SK-N-SH (cell line): ENCODE data around the gene CHL1. TPM values are rescaled to one million over a fixed set of nuclear protein-coding genes. Genes with fewer than 3 reads are reported as not detected.
A peak's percentile ranks its signal among the peaks of the same experiment; 100 is the strongest.

Experiments used
- CTCF ChIA-PET: fragments of 300-600, 350-600 bp; formaldehyde crosslinking; extraction: SDS; loops from one replicate; lab custom pipeline; 2021; lab: Yijun Ruan, JAX
- POLR2A ChIA-PET: fragments of 350-600 bp; sonication (Branson Sonifier 250); formaldehyde crosslinking; extraction: SDS; loops from one replicate; lab custom pipeline; 2020; ENCODE audit warnings: antibody characterized with exemption, inconsistent platforms; lab: Yijun Ruan, JAX
- DNase-seq: peaks from one replicate; pipeline ENCODE4 v3.0.0; 2012
- H2AFZ ChIP-seq: fragments of 200-600 bp; sonication (generic); 2 replicates; pipeline ENCODE4 v1.8.1; 2016; ENCODE audit warnings: antibody characterized with exemption, mild to moderate bottlenecking, low read depth
- H3F3A ChIP-seq: fragments of 200-600 bp; sonication (generic); replicated peaks from 2 replicates; pipeline ENCODE3; 2016; ENCODE audit warnings: antibody characterized with exemption, mild to moderate bottlenecking; ENCODE audit not compliant: insufficient read depth
- H3K27ac ChIP-seq, 2 experiments: fragments of 200-500 bp in 1 of 2; fragments of 200-600 bp in 1 of 2; sonication (Bioruptor generic) in 1 of 2; sonication (generic), shearing (Covaris generic) in 1 of 2; 2 replicates each; pipeline versions ENCODE4 v1.5.1 to v1.6.1; 2014 to 2016; ENCODE audit warnings: low read depth in 2 of 2, inconsistent platforms in 1 of 2, low read length in 1 of 2, mild to moderate bottlenecking in 1 of 2, mixed read lengths in 1 of 2
- H3K27me3 ChIP-seq: fragments of 200-600 bp; sonication (generic), shearing (Covaris generic); 2 replicates; pipeline ENCODE4 v1.6.1; 2016; ENCODE audit warnings: mixed run types; ENCODE audit not compliant: insufficient read depth
- H3K36me3 ChIP-seq, 2 experiments: fragments of 200-500 bp in 1 of 2; fragments of 200-600 bp in 1 of 2; sonication (Bioruptor generic) in 1 of 2; sonication (generic) in 1 of 2; replicated peaks in 1 of 2; 2 replicates each; pipeline versions ENCODE3 to v1.5.1; 2014 to 2016; ENCODE audit warnings: low read length in 1 of 2, mild to moderate bottlenecking in 1 of 2; ENCODE audit not compliant: insufficient read depth in 2 of 2, control insufficient read depth in 1 of 2
- H3K4me1 ChIP-seq, 2 experiments: fragments of 200-500 bp in 1 of 2; fragments of 200-600 bp in 1 of 2; sonication (Bioruptor generic) in 1 of 2; sonication (generic), shearing (Covaris generic) in 1 of 2; 2 replicates each; pipeline versions ENCODE4 v1.5.1 to v1.6.1; 2014 to 2016; ENCODE audit warnings: low read depth in 1 of 2, low read length in 1 of 2, mixed run types in 1 of 2; ENCODE audit not compliant: insufficient read depth in 2 of 2, control insufficient read depth in 1 of 2
- H3K4me2 ChIP-seq: fragments of 200-600 bp; sonication (generic), shearing (Covaris generic); 2 replicates; pipeline ENCODE4 v1.6.1; 2017; ENCODE audit warnings: mixed run types
- H3K4me3 ChIP-seq, 2 experiments: fragments of 200-500 bp in 1 of 2; fragments of 200-600 bp in 1 of 2; sonication (Bioruptor generic) in 1 of 2; sonication (generic), shearing (Covaris generic) in 1 of 2; 2 replicates each; pipeline versions ENCODE4 v1.5.1 to v1.8.1; 2014 to 2016; ENCODE audit warnings: low read depth in 2 of 2, inconsistent platforms in 1 of 2, low read length in 1 of 2, mild to moderate bottlenecking in 1 of 2, mixed read lengths in 1 of 2, moderate library complexity in 1 of 2
- H3K79me2 ChIP-seq: fragments of 200-600 bp; sonication (generic); 2 replicates; pipeline ENCODE4 v1.8.1; 2017; ENCODE audit warnings: mild to moderate bottlenecking; ENCODE audit not compliant: insufficient read depth
- H3K9ac ChIP-seq: fragments of 200-600 bp; sonication (generic); 2 replicates; pipeline ENCODE4 v1.6.1; 2017; ENCODE audit warnings: mixed run types
- H3K9me2 ChIP-seq: fragments of 200-600 bp; sonication (generic); 2 replicates; pipeline ENCODE4 v1.6.1; 2017; ENCODE audit warnings: mixed run types
- H3K9me3 ChIP-seq: fragments of 200-600 bp; sonication (generic); 2 replicates; pipeline ENCODE4 v1.6.1; 2017; ENCODE audit warnings: mixed run types, mild to moderate bottlenecking, moderate library complexity
- H4K20me1 ChIP-seq: fragments of 200-600 bp; sonication (generic); 2 replicates; pipeline ENCODE4 v1.6.1; 2017; ENCODE audit warnings: mild to moderate bottlenecking, mixed run types; ENCODE audit not compliant: insufficient read depth
- CHD2 ChIP-seq: fragments of 150-350 bp; IDR thresholded peaks from 2 replicates; pipeline ENCODE4 v1.6.1; 2018; ENCODE audit warnings: low read length; ENCODE audit not compliant: partially characterized antibody
- ELF1 ChIP-seq: IDR thresholded peaks from 2 replicates; pipeline ENCODE4 v1.4.0; 2012
- FOSL2 ChIP-seq: IDR thresholded peaks from 2 replicates; pipeline ENCODE4 v1.4.0; 2012; ENCODE audit warnings: low read depth, mild to moderate bottlenecking, moderate library complexity, borderline replicate concordance
- GABPA ChIP-seq: IDR thresholded peaks from 2 replicates; pipeline ENCODE4 v1.4.0; 2012; ENCODE audit warnings: low read depth, mild to moderate bottlenecking
- GATA2 ChIP-seq: sonication (generic); formaldehyde crosslinking; IDR thresholded peaks from 2 replicates; pipeline ENCODE4 v1.5.0; 2020; ENCODE audit warnings: mild to moderate bottlenecking, missing genetic modification reagents
- NRF1 ChIP-seq: IDR thresholded peaks from 2 replicates; pipeline ENCODE4 v1.6.1; 2012; ENCODE audit warnings: low read depth, mild to moderate bottlenecking, low read length
- POLR2AphosphoS5 ChIP-seq: IDR thresholded peaks from 2 replicates; pipeline ENCODE4 v1.6.1; 2012; ENCODE audit warnings: low read depth, low read length
- RFX5 ChIP-seq: IDR thresholded peaks from 2 replicates; pipeline ENCODE4 v1.6.1; 2012; ENCODE audit warnings: mild to moderate bottlenecking, improper control_type of control experiment, low read length
- RXRA ChIP-seq: IDR thresholded peaks from 2 replicates; pipeline ENCODE4 v1.4.0; 2012; ENCODE audit warnings: low read depth, mild to moderate bottlenecking, borderline replicate concordance
- SIN3A ChIP-seq: IDR thresholded peaks from 2 replicates; pipeline ENCODE4 v1.6.1; 2012; ENCODE audit warnings: low read depth, mild to moderate bottlenecking, low read length, moderate library complexity, borderline replicate concordance
- TCF12 ChIP-seq: IDR thresholded peaks from 2 replicates; pipeline ENCODE4 v1.4.0; 2012
- WGBS: methylation state at CpG from one replicate; pipeline ENCODE4 v1.1.6; 2017; ENCODE audit warnings: low lambda C conversion rate; 5-methylcytosine and 5-hydroxymethylcytosine counted together
- polyA plus RNA-seq, 3 experiments: library from polyadenylated mRNA; depleted of rRNA; stranded (reverse); fragments of >200 nt; gene quantifications; 2 replicates each; pipeline ENCODE4 v1.2.3, GENCODE V29; 2012

The CHL1 gene
- polyA plus RNA-seq, 1 of the 3 experiments (the other 2 are of a cell fraction) = not detected

- 56% methylated on average over 6 of the region's 6 CpGs for WGBS
- TF ChIP-seq GABPA (no peak), TCF12 (no peak), ELF1 (no peak), GATA2 (no peak), POLR2AphosphoS5 (no peak)
- TF ChIP-seq, all 33 proteins: peak for 0
- H3K4me1 ChIP-seq = peaks cover 0 to 9% of the 10 kb centered on the region in 2 experiments; a peak in 1 of 4 replicates
- H3K9me3 ChIP-seq = no peaks in the 10 kb centered on the region
- H3K27me3 ChIP-seq = 0 out of 2 replicates have a peak, but pooled peaks cover 6% of the 10 kb centered on the region
- no peak overlapping the region for H3K4me2 ChIP-seq
- no peaks in the 10 kb centered on the region for H3K9me2 ChIP-seq
- CTCF ChIA-PET = no interaction called here
- POLR2A ChIA-PET = no interaction called here
- peak; percentile 33 for DNase-seq
- H2AFZ ChIP-seq = no peak overlapping the region
- H4K20me1 ChIP-seq = no peaks in the 10 kb centered on the region
- no peak overlapping the region for H3K4me3 ChIP-seq
- no peak overlapping the region for H3K27ac ChIP-seq
- H3K36me3 ChIP-seq = no peaks in the 10 kb centered on the region
- no peaks in the 10 kb centered on the region for H3K79me2 ChIP-seq
- no peak overlapping the region for H3K9ac ChIP-seq
- no peaks in the 10 kb centered on the region for H3F3A ChIP-seq
Measured at GRCh38 chr3:195666-196065, 897 bp upstream of the CHL1 start.

GRCh38 chr3:197149-197827, 725 bp downstream of the CHL1 start:
- Histone ChIP-seq H3K27ac (no peak overlapping the region), H3K4me2 (peak overlapping the region; percentile 28), H3K9ac (no peak overlapping the region), H2AFZ (no peak overlapping the region), H3K9me3 (no peaks in the 10 kb centered on the region), H3F3A (no peaks in the 10 kb centered on the region), H3K4me1 (peaks cover 0 to 9% of the 10 kb centered on the region in 2 experiments; a peak in 1 of 4 replicates), H4K20me1 (no peaks in the 10 kb centered on the region), H3K9me2 (no peaks in the 10 kb centered on the region), H3K79me2 (no peaks in the 10 kb centered on the region), H3K36me3 (no peaks in the 10 kb centered on the region), H3K27me3 (0 out of 2 replicates have a peak, but pooled peaks cover 6% of the 10 kb centered on the region), H3K4me3 (peak overlapping the region in 1 of 2 experiments; percentile 42; a peak in 2 of 4 replicates)
- DNase-seq = peak; percentile 80
- 11% methylated on average over 13 of the region's 56 CpGs for WGBS
- no peak for TF ChIP-seq RFX5
- no peak for TF ChIP-seq GABPA
- TF ChIP-seq FOSL2 = no peak
- no peak for TF ChIP-seq RXRA
- no peak for TF ChIP-seq SIN3A
- ChIA-PET CTCF (interaction anchor here (1.0 to 1.3 kb wide), 2 partner anchors 23 to 129 kb away, joined by 3 read pairs; no protein-coding TSS in a partner anchor), POLR2A (no interaction called here)

GRCh38 chr3:197828-198491, 1.4 kb downstream of the CHL1 start:
- ChIA-PET POLR2A (no interaction called here), CTCF (interaction anchor here (1.0 to 1.3 kb wide), 2 partner anchors 24 to 129 kb away, joined by 3 read pairs; no protein-coding TSS in a partner anchor)
- Histone ChIP-seq H4K20me1 (no peaks in the 10 kb centered on the region), H3K4me2 (0 out of 2 replicates have a peak overlapping the region, but pooled peaks have one; percentile 28), H3F3A (no peaks in the 10 kb centered on the region), H3K4me3 (peak overlapping the region in 1 of 2 experiments; percentile 42; a peak in 2 of 4 replicates), H3K9ac (no peak overlapping the region), H3K4me1 (peaks cover 0 to 9% of the 10 kb centered on the region in 2 experiments; a peak in 1 of 4 replicates), H3K9me2 (no peaks in the 10 kb centered on the region), H2AFZ (no peak overlapping the region), H3K36me3 (no peaks in the 10 kb centered on the region), H3K79me2 (no peaks in the 10 kb centered on the region), H3K9me3 (no peaks in the 10 kb centered on the region), H3K27ac (no peak overlapping the region), H3K27me3 (0 out of 2 replicates have a peak, but pooled peaks cover 6% of the 10 kb centered on the region)
- peak; percentile 84 for DNase-seq
- 7% methylated on average over 10 of the region's 66 CpGs for WGBS
- 0 out of 2 replicates have a peak, but pooled peaks have one; percentile 27 for TF ChIP-seq NRF1
- TF ChIP-seq CHD2 = no peak
- TF ChIP-seq TCF12 = no peak
